ENCODE data around the gene HOXD10. TPM values are rescaled to one million over a fixed set of nuclear protein-coding genes. Genes with fewer than 3 reads are reported as not detected.

Gene HOXD10
- total and polyA plus RNA-seq, 9 of the 15 experiments (the other 6 are each of a cell fraction or from before 2014, with no cell fraction given), result not detected

DNA sequence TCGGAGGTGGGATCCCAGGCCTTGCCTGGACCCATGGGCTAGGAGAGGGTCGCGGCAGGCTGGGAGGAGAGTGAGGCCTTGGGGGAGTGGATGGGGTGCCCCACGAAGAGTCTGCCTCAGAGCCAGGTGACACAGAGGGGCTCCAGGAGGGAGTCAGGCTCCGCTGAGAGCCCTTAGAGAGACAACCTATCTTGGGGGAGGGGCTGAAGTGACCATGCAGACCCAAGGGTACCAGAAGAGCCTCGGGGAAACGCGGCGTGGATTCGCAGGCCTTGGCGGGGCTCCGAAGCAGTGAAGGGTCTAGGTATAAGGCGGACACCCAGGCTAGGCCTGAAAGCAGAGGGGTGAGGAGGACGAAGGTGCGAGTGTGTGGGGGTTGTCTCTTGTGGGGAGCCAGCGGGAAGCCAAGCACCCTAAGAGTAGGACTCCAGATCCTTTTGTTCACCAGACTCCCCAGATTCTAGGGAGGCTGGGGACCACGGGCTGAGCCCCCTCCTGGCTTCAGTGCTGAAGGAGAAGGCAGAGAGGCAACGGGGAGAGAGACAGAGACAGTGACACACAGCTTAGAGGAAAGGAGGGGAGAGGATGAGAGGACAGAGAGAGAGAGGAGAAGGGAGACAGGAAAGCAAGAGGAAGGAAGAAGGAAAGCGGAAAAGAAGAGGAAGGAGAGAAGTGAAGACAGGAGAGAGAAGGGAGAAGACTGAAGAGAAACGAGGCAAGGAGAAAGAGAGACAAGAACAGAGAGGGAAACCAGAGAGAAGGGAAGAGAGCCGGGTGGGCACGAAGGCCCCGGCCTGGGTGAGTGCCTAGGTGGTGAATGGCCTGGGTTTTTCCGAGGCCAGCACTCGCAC, 10.6 kb upstream of the HOXD10 start:
- Histone ChIP-seq H3K27me3 (ENCODE audit: control insufficient read depth in 2 of 2, insufficient read depth in 2 of 2, low read length in 2 of 2) (peaks cover 44 to 55% of the 10 kb centered on the region in 2 experiments), H3K27ac (ENCODE audit: extremely low read depth, low read depth, low read length) (no peak overlapping the region), H4K20me1 (replicated peaks; ENCODE audit: control insufficient read depth, insufficient read depth, low read length) (peaks cover 4% of the 10 kb centered on the region; the same call in 1 of the 2 replicates), H3K9me1 (ENCODE audit: control insufficient read depth, insufficient read depth, low read length) (no peaks in the 10 kb centered on the region), H2AFZ (ENCODE audit: low read depth, low read length) (no peak overlapping the region), H3K79me2 (ENCODE audit: control insufficient read depth, insufficient read depth, low read length) (no peaks in the 10 kb centered on the region), H3K4me2 (ENCODE audit: insufficient read depth, low read length) (no peak overlapping the region), H3K9ac (ENCODE audit: insufficient read depth in 1 of 2, low read depth in 2 of 2, low read length in 2 of 2) (no peak overlapping the region), H3K9me3 (replicated peaks; ENCODE audit: control insufficient read depth, insufficient read depth, low read depth, low read length) (no peaks in the 10 kb centered on the region), H3K4me3 (no peak overlapping the region), H3K36me3 (ENCODE audit: control insufficient read depth, insufficient read depth, low read length) (no peaks in the 10 kb centered on the region), H3K4me1 (replicated peaks in 1 of 2; ENCODE audit: control insufficient read depth in 2 of 2, insufficient read depth in 2 of 2, low read length in 2 of 2) (peaks cover 0 to 9% of the 10 kb centered on the region in 2 experiments; a peak in 1 of 5 replicates)
- FAIRE-seq (no peak), ATAC-seq (no peak), DNase-seq (ENCODE audit: extremely low read depth in 1 of 4, low spot score in 3 of 4) (no peak)
- TF ChIP-seq PYGO2 (tag; IDR thresholded peaks at IDR 0.05), result no peak
- TF ChIP-seq, protein P1, sequence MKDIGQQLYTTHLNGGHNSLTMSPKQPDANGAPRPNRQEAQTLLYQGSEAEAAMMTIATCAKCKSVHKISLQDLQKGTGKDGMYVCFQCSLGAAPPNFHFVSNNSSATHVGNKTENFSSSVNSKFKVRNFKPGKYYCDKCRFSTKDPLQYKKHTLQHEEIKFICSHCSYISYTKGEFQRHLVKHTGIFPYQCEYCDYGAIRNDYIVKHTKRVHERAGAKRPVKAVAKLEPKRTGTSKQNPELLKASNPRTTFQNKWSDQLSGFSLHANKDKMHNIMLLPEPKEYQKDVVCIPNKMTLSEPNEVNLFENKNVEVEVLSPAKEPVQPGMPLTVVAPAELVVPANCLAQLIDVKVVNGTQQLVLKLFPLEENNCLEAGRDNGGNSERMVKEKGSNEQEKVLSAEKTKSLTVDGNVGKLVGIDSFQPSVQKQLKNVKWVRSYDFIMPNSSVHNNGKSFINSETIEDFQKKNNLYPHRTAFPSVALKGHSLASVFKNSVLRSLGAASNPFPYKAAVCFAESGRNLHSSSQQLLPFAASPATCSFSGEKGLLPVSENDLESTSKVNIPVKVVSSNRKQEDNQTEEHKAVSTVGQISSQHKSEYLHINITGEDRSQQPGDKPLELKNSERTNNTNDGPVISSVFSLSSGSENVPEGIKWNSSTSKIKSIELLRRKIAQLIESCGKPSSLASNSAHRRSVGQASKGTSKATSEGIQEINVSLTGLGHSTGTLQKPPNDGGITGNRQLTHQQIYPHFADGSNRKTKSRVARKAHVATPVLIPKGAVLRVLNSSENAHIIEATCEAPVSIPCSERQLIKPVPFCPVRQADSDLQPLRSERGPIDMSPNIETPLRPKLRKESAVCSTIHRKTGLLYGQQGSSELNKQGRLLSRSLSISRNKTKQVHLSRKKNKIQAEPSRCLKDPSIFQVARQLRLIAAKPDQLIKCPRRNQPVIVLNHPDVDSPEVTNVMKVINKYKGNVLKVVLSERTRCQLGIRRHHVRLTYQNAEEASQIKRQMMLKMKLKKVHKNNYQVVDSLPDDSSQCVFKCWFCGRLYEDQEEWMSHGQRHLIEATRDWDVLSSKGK (CRISPR knock-in tag; IDR thresholded peaks at IDR 0.05), result no peak
- TF ChIP-seq ZEB2 (IDR thresholded peaks at IDR 0.05), result no peak
- TF ChIP-seq SAP30 (IDR thresholded peaks at IDR 0.05; ENCODE audit: borderline replicate concordance, insufficient read depth, low read depth, low read length, poor library complexity, severe bottlenecking), result no peak
- no peak for TF ChIP-seq LCOR (CRISPR knock-in tag; IDR thresholded peaks at IDR 0.05)
- TF ChIP-seq ZFX (CRISPR knock-in tag; IDR thresholded peaks at IDR 0.05), result no peak
- TF ChIP-seq ZNF143 (CRISPR knock-in tag; IDR thresholded peaks at IDR 0.05), result no peak
- no peak for TF ChIP-seq KLF13 (tag; IDR thresholded peaks at IDR 0.05; ENCODE audit: borderline replicate concordance, low read depth)
- no peak for TF ChIP-seq SRSF3 (IDR thresholded peaks at IDR 0.05; ENCODE audit: insufficient read depth, low read length)
- TF ChIP-seq, protein P2, sequence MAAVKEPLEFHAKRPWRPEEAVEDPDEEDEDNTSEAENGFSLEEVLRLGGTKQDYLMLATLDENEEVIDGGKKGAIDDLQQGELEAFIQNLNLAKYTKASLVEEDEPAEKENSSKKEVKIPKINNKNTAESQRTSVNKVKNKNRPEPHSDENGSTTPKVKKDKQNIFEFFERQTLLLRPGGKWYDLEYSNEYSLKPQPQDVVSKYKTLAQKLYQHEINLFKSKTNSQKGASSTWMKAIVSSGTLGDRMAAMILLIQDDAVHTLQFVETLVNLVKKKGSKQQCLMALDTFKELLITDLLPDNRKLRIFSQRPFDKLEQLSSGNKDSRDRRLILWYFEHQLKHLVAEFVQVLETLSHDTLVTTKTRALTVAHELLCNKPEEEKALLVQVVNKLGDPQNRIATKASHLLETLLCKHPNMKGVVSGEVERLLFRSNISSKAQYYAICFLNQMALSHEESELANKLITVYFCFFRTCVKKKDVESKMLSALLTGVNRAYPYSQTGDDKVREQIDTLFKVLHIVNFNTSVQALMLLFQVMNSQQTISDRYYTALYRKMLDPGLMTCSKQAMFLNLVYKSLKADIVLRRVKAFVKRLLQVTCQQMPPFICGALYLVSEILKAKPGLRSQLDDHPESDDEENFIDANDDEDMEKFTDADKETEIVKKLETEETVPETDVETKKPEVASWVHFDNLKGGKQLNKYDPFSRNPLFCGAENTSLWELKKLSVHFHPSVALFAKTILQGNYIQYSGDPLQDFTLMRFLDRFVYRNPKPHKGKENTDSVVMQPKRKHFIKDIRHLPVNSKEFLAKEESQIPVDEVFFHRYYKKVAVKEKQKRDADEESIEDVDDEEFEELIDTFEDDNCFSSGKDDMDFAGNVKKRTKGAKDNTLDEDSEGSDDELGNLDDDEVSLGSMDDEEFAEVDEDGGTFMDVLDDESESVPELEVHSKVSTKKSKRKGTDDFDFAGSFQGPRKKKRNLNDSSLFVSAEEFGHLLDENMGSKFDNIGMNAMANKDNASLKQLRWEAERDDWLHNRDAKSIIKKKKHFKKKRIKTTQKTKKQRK (IDR thresholded peaks at IDR 0.05; ENCODE audit: borderline replicate concordance, low read depth, low read length), result no peak
- TF ChIP-seq, protein P3, sequence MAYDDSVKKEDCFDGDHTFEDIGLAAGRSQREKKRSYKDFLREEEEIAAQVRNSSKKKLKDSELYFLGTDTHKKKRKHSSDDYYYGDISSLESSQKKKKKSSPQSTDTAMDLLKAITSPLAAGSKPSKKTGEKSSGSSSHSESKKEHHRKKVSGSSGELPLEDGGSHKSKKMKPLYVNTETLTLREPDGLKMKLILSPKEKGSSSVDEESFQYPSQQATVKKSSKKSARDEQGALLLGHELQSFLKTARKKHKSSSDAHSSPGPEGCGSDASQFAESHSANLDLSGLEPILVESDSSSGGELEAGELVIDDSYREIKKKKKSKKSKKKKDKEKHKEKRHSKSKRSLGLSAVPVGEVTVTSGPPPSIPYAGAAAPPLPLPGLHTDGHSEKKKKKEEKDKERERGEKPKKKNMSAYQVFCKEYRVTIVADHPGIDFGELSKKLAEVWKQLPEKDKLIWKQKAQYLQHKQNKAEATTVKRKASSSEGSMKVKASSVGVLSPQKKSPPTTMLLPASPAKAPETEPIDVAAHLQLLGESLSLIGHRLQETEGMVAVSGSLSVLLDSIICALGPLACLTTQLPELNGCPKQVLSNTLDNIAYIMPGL (CRISPR knock-in tag; IDR thresholded peaks at IDR 0.05), result no peak
- 4% methylated on average over 23 of the region's 25 CpGs for WGBS (ENCODE audit: insufficient coverage, low coverage, missing lambda C conversion rate)
- intact Hi-C loops (cut with micrococcal nuclease) (no loop called here), in situ Hi-C loops (cut with MboI) (no loop called here)
- ChIA-PET POLR2A (no interaction called here), CTCF (ENCODE audit: low intra/inter-chr PET ratio) (no interaction called here)
- no TSS peak for BruUV-seq (replicated peaks)
